Body of pancreas (tissue), 4 donors: Measurements from ENCODE around the gene CDC16.

ENCODE experiments used
- CTCF ChIP-seq, 7 experiments: fragments of 450-650 bp in 4 of 7; fragments of 200-600 bp in 3 of 7; sonication (generic) in 3 of 7; IDR thresholded peaks; one replicate each; pipeline ENCODE4 v1.5.1; 2016 to 2019; ENCODE audit warnings: antibody characterized with exemption in 7 of 7
- POLR2A ChIP-seq, 3 donors: fragments of 450-650 bp; IDR thresholded peaks; one replicate each; pipeline ENCODE4 v1.6.1; 2016; ENCODE audit warnings: antibody characterized with exemption in 3 of 3, mild to moderate bottlenecking in 2 of 3

- TF ChIP-seq CTCF (IDR thresholded peaks at IDR 0.05) (peak in 1 of 7 experiments; percentile 5), POLR2A (IDR thresholded peaks at IDR 0.05) (peak; percentile 43 to 70 (median 49))
Observed at GRCh38 chr13:114282041-114282670, 47.5 kb downstream of the CDC16 start.
